ENCODE results near the gene MMP17.

DNA sequence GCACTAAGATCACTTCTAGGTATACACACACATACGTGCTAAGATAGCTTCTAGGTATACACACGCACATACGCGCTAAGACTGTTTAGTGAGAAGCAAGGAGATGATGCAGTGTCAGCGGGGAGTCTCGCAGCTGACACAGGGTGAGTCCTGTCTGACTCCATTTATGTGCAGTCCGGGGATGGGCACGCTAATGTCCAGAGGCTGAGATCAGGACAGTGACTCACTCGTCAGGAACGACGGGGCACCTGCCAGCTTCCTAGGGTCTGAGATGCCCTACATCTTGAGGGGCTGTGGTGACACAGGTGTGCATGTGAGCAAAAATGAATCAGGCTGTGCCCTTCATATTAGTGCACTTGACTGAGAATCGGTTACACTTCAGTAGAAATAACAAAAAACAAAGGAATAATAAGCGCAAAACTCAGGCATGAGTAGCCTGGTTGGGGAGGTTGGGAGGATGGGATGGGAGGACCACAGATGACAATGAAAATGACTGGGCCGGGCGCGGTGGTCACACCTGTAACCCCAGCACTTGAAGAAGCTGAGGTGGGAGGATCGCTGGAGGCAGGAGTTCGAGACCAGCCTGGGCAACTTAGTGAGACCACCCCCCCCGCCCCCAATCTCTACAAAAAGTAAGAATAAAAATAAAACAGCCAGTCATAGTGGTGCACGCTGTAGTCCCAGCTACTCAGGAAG, 37.1 kb downstream of the MMP17 start:
- TF ChIP-seq, protein P1, sequence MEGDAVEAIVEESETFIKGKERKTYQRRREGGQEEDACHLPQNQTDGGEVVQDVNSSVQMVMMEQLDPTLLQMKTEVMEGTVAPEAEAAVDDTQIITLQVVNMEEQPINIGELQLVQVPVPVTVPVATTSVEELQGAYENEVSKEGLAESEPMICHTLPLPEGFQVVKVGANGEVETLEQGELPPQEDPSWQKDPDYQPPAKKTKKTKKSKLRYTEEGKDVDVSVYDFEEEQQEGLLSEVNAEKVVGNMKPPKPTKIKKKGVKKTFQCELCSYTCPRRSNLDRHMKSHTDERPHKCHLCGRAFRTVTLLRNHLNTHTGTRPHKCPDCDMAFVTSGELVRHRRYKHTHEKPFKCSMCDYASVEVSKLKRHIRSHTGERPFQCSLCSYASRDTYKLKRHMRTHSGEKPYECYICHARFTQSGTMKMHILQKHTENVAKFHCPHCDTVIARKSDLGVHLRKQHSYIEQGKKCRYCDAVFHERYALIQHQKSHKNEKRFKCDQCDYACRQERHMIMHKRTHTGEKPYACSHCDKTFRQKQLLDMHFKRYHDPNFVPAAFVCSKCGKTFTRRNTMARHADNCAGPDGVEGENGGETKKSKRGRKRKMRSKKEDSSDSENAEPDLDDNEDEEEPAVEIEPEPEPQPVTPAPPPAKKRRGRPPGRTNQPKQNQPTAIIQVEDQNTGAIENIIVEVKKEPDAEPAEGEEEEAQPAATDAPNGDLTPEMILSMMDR (conservative IDR thresholded peaks at IDR 0.05; ENCODE audit: low read length) = no peak
- TF ChIP-seq EZH2phosphoT487 (IDR thresholded peaks at IDR 0.05; ENCODE audit: borderline replicate concordance, low read depth, low read length) = no peak

Data from OCI-LY7 (cell line).